Stimulated activated CD4-positive, alpha-beta T cell treated with anti-CD3 and anti-CD28 coated beads, Interleukin-2, amount 100 ng/mL, for 48 hours (primary cell): Measurements from ENCODE around the gene SLC25A14.

Experiments used
- DNase-seq, 2 donors: peaks; one replicate each; pipeline ENCODE4 v3.0.0-alpha.2; 2020

The SLC25A14 gene

DNA sequence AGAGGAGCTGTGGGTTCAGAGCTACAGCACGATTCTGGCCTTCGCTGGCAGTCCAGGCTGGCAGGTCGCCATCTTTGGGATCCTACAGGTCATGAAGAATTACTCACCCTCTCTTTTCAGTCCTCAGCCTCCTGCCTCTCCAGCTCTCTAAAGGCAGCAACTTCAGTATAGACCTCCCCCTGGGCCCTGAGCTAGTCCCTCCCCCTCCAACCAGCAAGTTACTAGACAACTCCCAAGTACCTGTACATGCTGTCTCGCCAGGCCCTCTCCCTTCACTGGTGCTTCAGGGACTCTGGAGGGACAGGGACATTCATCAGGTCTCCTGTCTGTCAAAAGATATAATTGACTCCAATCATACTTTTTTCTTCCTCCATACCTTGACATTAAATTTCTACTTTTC lies 45.8 kb downstream of the SLC25A14 start, which contains the start of gene GPR119:
TSS of gene GPR119 (minus strand) at position 155 of the 400 bp plus-strand sequence. CDS start 227 bp downstream, outside the sequence.
- DNase-seq = no peak

GRCh38 chrX:130386408-130386808 lies 46.7 kb downstream of the SLC25A14 start:
- DNase-seq = no peak

- DNase-seq = no peak
Observed at GRCh38 chrX:130393451-130394074, 53.8 kb downstream of the SLC25A14 start.

- no peak for DNase-seq
Observed at GRCh38 chrX:130395341-130395740, 55.6 kb downstream of the SLC25A14 start.

DNA sequence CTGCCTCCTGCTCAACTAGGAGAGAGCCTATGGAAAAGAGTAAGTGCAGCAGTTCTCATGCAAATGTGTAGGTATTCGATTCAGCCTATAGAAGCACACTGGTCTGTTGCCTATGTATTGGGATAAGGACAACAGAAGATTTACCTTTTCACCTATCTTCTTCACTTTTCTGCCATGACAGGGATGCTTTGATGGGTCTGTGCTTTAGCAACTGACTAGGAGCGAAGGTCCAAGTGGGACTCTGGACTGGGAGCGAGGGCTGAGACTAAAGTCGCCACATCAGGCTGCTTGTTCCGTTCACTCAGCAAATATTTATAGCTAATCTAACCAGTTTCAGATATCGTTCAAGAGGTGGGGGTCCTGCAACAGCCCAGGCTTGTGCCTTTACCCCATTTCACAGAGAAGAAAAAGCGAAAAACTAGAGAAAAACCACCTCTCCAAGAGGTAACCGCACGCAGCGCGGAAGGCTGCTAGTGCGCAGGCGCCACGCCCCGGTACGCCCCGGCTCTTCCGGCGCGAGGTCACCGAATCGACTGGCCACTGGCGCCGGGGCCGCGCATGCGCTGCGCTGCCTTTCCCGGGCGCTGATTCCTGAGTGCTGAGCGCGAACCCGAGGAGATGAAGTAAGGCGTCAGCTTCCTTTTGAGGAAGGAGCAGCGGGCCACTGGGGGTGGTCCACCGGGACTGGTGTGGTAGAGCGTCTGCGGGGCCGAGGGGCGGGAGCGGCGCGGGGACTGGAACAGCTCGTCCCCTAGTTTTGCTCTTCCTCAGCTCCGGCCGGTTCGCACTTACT lies 61.9 kb downstream of the SLC25A14 start, which contains the start of gene RBMX2:
TSS of gene RBMX2 (plus strand) at position 573 of the 793 bp plus-strand sequence. CDS start at position 619, 46 bp downstream.
- peak; percentile 40 to 56 for DNase-seq

DNA sequence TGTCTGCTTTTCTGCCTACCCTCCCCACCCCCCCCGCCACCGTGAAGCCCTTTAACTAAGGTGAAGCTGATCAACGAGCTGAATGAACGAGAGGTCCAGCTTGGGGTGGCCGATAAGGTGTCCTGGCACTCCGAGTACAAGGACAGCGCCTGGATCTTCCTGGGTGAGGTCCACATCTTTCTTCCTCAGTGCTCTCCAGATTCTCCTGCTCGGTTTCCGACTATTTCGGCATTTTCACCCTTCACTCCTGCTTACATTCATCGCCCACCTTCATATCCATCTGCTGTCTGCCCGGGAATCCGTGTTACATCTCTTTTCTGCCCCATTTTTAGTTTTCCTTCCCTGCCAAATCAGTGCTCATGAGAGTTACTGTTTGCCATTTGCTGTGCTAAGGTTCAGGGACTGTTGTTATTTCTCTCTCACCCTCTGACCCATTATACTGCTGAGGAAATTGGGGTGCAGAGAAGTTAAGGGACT lies 62.5 kb downstream of the SLC25A14 start:
- DNase-seq = peak in 1 of 2 donors; percentile 1

DNA sequence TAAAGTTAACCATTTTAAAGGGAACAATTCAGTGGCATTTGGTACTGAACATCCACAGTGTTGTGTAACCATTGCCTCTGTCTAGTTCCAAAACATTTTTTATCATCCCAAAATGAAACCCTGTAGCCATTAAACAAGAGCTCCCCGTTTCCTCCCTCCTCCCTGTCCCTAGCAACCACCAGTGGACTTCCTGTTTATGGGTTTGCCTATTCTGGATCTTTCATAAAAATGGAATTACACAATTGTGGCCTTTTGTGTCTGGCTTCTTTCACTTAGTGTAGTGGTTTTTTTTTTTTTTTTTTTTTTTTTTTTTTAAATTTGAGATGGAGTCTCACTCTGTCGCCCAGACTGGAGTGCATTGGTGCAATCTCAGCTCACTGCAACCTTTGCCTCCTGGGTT lies 73.7 kb downstream of the SLC25A14 start:
- DNase-seq = no peak

- DNase-seq = no peak
Observed at GRCh38 chrX:130414800-130415199, 75.1 kb downstream of the SLC25A14 start.

- DNase-seq = no peak
Observed at GRCh38 chrX:130415201-130415600, 75.5 kb downstream of the SLC25A14 start.

DNA sequence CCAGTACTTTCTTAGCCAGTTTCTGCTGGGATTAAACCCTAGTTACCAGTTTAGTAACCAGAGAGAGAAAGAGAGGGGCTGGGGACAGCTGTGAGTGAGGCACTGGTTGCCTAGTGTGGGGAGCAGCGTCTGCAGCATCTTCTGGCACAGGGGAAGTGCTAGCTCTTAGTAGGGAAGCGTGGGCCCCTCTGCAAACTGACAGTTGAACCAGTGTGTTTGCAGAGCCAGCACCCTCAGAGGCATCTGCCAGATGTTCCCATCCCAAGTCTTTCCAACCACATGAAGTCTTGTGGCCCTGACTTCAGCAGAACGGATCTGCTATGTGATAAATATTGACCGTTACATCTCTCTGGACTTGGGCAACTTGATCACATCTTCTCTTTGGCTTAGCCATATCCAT lies 77.1 kb downstream of the SLC25A14 start:
- no peak for DNase-seq

- no peak for DNase-seq
Observed at GRCh38 chrX:130418066-130418465, 78.3 kb downstream of the SLC25A14 start.

- DNase-seq = no peak
Observed at GRCh38 chrX:130418740-130419139, 79.0 kb downstream of the SLC25A14 start.

GRCh38 chrX:130419263-130419662 lies 79.5 kb downstream of the SLC25A14 start:
- DNase-seq = no peak
